Kidney epithelial cell (primary cell): Measurements from ENCODE around the gene PSME3IP1. TPM values are rescaled to one million over a fixed set of nuclear protein-coding genes. Genes with fewer than 3 reads are reported as not detected.

Experiments
- DNase-seq: peaks from one replicate; pipeline ENCODE4 v3.0.0-alpha.2; 2010; ENCODE audit warnings: low read depth
- H3K27me3 ChIP-seq: 2 replicates; pipeline ENCODE4 v1.6.0; 2011; ENCODE audit warnings: low read length; ENCODE audit not compliant: control insufficient read depth, insufficient read depth
- H3K36me3 ChIP-seq: 2 replicates; pipeline ENCODE4 v1.5.1; 2011; ENCODE audit warnings: low read length; ENCODE audit not compliant: control insufficient read depth, insufficient read depth
- H3K4me3 ChIP-seq: 2 replicates; pipeline ENCODE4 v1.5.1; 2011; ENCODE audit warnings: low read depth, mild to moderate bottlenecking, control low read depth, low read length
- CTCF ChIP-seq: IDR thresholded peaks from 2 replicates; pipeline ENCODE4 v1.5.1; 2011; ENCODE audit warnings: mild to moderate bottlenecking, moderate library complexity, low read length, control low read depth, inconsistent platforms; ENCODE audit not compliant: insufficient read depth, poor library complexity, severe bottlenecking
- total RNA-seq: library from RNA; depleted of rRNA; stranded (reverse); fragments of >200 nt; gene quantifications from 2 replicates; pipeline ENCODE4 v1.2.3, GENCODE V29; 2015

The PSME3IP1 gene
- total RNA-seq, 1 donor from 2014 or later: 94.5 TPM

GRCh38 chr16:57167953-57168352 lies 17.9 kb downstream of the PSME3IP1 start:
- peak; percentile 37 for DNase-seq
- H3K27me3 ChIP-seq: no peaks in the 10 kb centered on the region
- H3K4me3 ChIP-seq: no peak overlapping the region
- TF ChIP-seq CTCF: peak; percentile 65
- peaks cover 2% of the 10 kb centered on the region for H3K36me3 ChIP-seq

GRCh38 chr16:57167538-57167937 lies 18.3 kb downstream of the PSME3IP1 start:
- no peak for DNase-seq
- TF ChIP-seq CTCF: no peak
- H3K27me3 ChIP-seq: no peaks in the 10 kb centered on the region
- H3K4me3 ChIP-seq: no peak overlapping the region
- H3K36me3 ChIP-seq: peaks cover 2% of the 10 kb centered on the region

GRCh38 chr16:57166951-57167350 lies 18.9 kb downstream of the PSME3IP1 start:
- Histone ChIP-seq H3K36me3 (peaks cover 2% of the 10 kb centered on the region), H3K27me3 (no peaks in the 10 kb centered on the region), H3K4me3 (no peak overlapping the region)
- TF ChIP-seq CTCF: no peak
- peak; percentile 35 for DNase-seq

GRCh38 chr16:57166451-57166850 lies 19.4 kb downstream of the PSME3IP1 start:
- Histone ChIP-seq H3K4me3 (no peak overlapping the region), H3K27me3 (no peaks in the 10 kb centered on the region), H3K36me3 (peaks cover 2% of the 10 kb centered on the region)
- no peak for TF ChIP-seq CTCF
- DNase-seq: no peak

- Histone ChIP-seq H3K27me3 (no peaks in the 10 kb centered on the region), H3K36me3 (peaks cover 2% of the 10 kb centered on the region), H3K4me3 (no peak overlapping the region)
- no peak for TF ChIP-seq CTCF
- no peak for DNase-seq
Measured at GRCh38 chr16:57165938-57166337, 19.9 kb downstream of the PSME3IP1 start.

- TF ChIP-seq CTCF: no peak
- H3K36me3 ChIP-seq: peaks cover 2% of the 10 kb centered on the region
- H3K4me3 ChIP-seq: no peak overlapping the region
- no peak for DNase-seq
- H3K27me3 ChIP-seq: no peaks in the 10 kb centered on the region
Measured at GRCh38 chr16:57165483-57165882, 20.4 kb downstream of the PSME3IP1 start.
